Stimulated activated CD4-positive, alpha-beta T cell treated with anti-CD3 and anti-CD28 coated beads, Interleukin-1b, Interleukin-23, amount 100 ng/mL, for 4 hours (primary cell): ENCODE measurements around the gene CALML5.

Experiments
- DNase-seq, 2 donors: peaks; one replicate each; pipeline ENCODE4 v3.0.0-alpha.2; 2020; ENCODE audit warnings: low read depth in 2 of 2

CALML5 gene

GRCh38 chr10:5515948-5516761, 16.8 kb upstream of the CALML5 start:
- DNase-seq = no peak

DNA sequence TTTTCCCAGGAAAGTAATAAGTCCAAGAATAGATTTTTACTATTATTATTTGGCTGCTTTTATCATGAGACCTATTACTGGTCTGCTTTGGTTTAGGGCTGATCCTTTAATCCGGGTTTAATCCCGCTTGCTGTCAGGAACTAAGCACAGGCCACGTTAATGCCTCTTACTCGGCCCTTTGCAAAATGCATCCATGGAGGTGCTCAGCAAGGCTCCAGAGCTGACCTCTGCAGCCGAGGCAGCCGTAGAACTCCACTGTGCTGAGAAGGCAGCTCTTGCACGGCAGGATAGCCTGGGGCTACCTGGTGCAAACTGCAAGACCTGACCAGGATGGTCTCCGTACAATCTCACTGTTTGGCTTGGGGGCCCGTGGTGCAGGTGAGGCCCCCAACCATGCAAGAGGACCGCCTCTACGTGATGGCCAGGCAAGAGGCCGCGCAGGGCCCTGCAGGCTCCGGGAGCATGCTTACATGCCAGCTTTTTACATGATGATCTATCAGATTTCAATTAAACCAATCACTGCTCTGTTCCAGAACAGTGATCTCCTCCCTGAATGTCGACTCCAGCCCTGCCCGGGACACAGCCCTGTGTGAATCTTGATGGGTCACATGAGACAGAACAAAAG, 15.0 kb upstream of the CALML5 start:
- DNase-seq = no peak

GRCh38 chr10:5512881-5513612, 13.7 kb upstream of the CALML5 start:
- no peak for DNase-seq

DNA sequence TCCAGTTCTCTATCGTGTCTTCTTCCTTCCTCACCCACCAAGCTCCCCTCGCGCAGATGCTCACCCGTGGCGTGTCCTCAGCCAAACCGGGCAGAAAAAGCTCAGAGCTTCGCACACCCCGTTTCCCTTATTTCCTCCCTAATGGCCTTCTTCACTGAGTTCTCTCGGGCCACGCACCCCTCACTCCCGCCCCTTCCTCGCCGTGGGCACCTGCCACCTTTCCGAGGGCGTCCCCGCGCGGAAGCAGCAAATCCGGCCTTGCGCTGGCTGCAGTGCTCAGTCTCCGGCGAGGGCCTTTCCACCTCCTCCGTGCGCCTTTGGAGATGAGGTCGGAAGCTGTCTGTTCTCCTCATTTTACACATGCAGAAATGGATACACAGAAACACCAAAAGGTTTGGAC, 13.0 kb upstream of the CALML5 start:
- DNase-seq = no peak

DNA sequence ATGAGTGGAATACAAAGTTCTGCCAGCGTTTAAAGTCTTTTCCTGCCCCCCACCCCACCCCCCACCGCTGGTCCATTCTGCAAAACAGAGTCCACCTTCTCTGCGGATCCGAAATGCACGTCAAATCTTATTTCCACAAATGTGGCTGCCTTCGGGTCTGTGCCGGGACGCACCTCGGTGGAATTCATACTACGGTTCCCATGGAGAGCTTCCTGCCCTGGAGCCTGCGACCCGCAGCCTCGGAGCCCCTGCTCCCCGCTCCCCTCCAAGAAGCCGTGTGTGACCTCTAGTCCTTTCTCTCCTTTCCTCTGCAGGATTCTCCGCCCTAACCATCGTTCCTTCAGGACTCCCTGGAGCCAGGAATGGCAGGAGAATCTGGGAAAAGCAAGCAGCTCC, 12.5 kb upstream of the CALML5 start:
- no peak for DNase-seq

- DNase-seq = no peak
Measured at GRCh38 chr10:5511231-5511884, 12.0 kb upstream of the CALML5 start.

DNA sequence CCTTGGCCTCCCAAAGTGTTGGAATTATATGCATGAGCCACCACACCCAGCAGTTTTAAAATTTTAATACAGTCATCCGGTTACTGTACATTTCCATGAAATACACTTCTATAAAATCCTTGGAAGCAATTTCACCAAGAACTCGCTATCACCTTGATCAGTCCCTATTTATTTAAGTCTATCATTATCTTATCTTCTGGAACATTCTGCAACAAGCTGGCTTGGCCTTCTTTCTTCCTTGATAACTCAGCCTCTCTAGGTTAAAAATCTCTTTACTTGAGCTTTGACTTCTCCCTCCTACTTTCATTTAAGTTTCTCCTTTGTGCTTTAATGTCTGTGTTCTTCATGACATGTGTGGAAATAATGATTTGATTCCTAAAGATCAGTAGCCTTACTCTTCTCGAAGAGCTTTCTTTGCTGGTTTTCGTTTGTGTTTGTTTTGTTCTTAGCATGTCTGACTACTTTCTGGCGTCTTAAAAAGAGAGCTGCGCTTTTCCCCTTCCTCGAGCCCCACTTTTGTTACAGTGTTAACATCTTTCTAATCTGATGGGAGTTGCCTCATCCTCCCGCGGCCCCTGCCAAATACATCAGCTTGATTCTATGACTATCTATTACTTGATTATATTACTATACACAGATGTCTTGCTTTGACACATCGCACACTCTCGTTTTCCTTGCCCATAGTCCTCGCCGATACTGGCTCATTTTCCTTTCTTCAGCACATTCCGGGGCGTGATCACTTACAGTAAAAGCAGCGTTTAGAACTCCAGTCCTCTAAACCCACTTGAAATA, 11.1 kb upstream of the CALML5 start:
- DNase-seq = no peak

GRCh38 chr10:5509691-5510090, 10.3 kb upstream of the CALML5 start:
- DNase-seq = no peak

GRCh38 chr10:5509236-5509635, 9.9 kb upstream of the CALML5 start:
- DNase-seq = no peak

DNA sequence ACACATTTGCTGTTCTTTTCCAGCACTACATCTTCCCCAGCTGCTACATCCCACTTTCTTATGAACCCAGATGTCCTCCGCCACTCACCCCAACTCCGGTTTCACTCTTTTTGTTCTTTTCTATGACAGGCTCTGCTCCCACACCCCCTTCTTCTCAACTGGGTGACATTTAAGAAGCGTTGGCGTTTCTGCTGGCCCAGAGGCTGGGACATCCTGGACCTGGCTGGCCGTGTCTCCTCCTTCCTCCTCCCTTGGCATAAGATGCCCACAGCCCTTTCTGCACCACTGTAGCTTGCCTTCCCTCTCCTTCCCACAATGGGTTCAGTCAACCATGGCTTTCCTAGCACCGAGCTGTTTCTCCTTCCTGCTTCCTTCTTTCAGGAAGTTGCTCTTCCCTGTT, 9.4 kb upstream of the CALML5 start:
- no peak for DNase-seq

GRCh38 chr10:5508161-5508604, 8.8 kb upstream of the CALML5 start:
- no peak for DNase-seq

- no peak for DNase-seq
Measured at GRCh38 chr10:5507649-5508131, 8.3 kb upstream of the CALML5 start.

- no peak for DNase-seq
Measured at GRCh38 chr10:5506751-5507648, 7.6 kb upstream of the CALML5 start.

- DNase-seq = no peak
Measured at GRCh38 chr10:5506246-5506645, 6.9 kb upstream of the CALML5 start.

GRCh38 chr10:5504146-5505072, 5.0 kb upstream of the CALML5 start:
- no peak for DNase-seq

- DNase-seq = no peak
Measured at GRCh38 chr10:5503477-5503835, 4.1 kb upstream of the CALML5 start.

DNA sequence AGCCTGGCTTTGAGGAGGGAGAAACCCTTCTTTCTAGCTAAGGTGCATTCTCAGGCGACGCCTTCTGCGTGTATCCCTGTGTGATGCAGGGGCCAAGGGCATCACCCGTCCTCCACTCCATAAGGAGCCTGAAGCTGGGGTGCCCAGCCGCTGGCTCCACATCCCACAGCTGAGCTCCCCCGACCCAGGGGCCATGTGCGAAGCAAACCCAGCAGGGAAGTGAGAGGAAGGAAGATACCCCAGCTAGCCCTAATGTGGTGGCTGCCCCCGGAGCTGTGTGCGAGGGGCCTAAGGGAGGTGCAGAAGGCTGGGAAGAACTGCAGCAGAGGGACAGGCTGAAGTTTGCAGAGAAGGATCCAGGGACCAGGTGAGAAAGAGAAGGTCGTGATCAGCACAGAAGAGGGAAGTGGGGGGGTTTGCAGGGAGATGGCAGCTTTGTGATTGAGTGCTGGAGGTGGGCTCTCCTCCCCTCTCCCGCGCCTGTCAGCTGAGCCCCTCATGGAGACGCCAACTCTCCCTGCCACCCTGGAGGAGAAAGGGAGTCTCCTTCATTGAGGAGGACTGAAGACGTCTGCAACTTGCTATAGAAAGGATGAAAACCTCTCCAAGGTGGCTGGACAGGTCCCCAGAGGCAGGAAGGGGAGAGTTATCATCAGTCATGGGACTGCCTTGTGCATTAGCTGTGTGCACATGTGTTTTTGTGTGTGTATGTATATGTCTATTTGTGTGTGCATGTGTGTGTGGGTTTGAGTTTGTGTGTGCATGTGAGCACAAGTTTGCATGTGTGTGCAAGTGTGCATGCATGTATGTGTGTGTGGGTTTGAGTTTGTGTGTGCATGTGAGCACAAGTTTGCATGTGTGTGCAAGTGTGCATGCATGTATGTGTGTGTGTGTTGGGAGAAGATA, 3.5 kb upstream of the CALML5 start:
- no peak for DNase-seq

GRCh38 chr10:5502061-5502521, 2.7 kb upstream of the CALML5 start:
- no peak for DNase-seq
